CD4-positive, alpha-beta T cell treated with Interleukin-2 at 100 ng/mL for 4 hours (primary cell): ENCODE results near the gene IGFL3.
"Not testable (repeated sequence)": the region's sequence is repeated elsewhere in the genome, so short reads cannot be mapped to it uniquely, and the experiment has no call there.

Source experiments
- DNase-seq: peaks from one replicate; pipeline ENCODE4 v3.0.0-alpha.2; 2020; ENCODE audit warnings: low spot score

IGFL3 gene

GRCh38 chr19:46124638-46125115, at the start of gene IGFL3:
Gene IGFL3 (minus strand): TSS chr19:46124688. CDS start chr19:46124649, 39 bp downstream.
- no peak for DNase-seq

- no peak for DNase-seq
These were observed 49.5 kb upstream of the IGFL3 start for GRCh38 chr19:46173886-46174480.

GRCh38 chr19:46162731-46163130, 38.2 kb upstream of the IGFL3 start:
- DNase-seq, result no peak

DNA sequence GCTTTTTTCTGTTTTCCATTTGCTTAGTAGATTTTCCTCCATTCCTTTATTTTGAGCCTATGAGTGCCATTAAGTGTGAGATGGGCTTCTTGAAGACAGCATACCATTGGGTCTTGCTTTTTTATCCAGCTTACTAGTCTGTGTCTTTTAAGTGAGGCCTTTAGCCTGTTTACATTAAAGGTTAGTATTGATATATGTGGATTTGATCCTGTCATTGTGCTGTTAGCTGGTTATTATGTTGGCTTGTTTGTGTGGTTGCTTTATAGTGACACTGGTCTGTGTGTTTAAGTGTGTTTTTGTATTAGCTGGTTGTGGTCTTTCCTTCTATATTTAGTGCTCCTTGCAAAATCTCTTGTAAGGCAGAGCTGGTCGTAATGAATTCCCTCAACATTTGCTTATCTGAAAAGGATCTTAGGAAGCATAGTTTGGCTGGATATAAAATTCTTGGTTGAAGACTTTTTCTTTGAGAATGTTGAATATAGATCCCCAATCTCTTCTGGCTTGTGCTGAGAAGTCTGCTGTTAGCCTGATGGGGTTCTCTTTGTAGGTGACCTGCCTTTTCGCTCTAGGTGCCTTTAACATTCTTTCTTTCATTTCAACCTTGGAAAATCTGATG, 37.3 kb upstream of the IGFL3 start:
- not testable (repeated sequence) for DNase-seq

GRCh38 chr19:46160233-46160775, 35.8 kb upstream of the IGFL3 start:
- DNase-seq, result no peak

DNA sequence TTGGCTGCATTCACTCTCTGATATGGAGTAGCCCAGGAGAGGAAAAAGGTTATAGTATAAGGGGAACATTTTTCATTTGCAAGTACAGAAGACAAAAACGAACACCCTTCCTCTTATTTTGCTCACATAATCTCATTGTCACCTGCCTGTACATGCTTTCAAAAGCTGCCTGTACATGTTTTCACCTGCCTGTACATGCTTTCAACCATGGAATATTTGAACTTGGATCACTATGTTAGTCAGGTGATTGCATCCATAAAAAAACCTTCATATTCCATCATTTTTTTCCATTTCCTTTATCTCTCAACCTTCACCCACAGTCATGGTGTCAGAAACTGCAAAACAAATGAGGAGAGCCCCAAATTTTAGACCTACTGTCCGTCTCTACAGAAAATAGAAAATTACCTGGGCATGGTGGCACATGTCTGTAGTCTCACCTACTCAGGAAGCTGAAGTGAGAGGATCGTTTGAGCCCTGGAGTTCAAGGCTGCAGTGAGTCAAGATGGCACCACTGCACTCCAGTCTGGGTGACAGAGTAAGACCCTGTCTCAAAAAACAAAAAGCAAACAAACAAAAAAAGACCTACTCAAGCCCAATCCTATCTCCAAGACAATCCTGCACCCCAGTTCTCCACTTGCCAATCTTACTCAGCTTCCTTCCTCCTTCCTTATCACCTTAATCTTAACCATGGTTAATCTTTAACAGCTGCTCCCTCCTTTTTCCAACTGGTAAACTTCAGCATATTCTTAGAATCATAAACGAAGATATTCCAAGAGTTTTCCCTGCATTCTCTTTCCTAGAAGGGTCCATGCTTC, 35.1 kb upstream of the IGFL3 start:
- DNase-seq, result no peak

DNA sequence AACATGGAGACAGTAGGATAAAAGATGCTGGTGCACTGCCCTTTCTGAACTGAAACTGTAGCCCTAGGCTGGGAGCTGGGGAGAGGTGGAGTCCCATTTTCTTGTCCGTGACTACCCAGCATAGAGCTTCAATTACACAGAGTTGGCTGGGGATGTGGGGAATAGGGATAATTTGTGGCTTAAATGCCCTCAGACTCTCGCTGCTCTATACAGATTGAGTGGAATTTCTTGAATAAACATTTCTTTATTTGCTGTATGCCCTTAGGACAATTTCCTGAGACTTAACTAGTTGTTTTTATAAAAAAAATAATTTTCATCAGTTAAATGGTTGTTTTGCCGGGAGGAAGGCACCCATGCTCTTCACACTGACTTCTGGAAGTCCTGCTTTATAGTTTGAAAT, 30.7 kb upstream of the IGFL3 start:
- no peak for DNase-seq

DNA sequence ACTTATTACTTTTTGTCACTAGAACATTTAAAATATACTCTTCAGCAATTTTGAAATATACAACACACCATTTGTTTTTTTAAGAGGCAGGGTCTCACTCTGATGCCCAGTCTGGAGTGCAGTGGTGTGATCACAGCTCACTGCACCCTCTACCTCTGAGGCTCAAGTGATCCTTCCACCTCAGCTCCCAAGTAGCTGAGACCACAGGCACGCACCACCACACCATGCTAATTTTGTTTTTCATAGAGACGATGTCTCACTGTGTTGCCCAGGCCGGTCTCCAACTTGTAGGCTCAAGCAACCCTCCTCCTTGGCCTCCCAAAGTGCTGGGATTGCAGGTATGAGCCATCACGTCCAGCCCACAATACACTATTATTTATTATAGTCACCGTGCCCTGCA, 26.1 kb upstream of the IGFL3 start:
- no peak for DNase-seq

- DNase-seq, result no peak
These were observed 23.4 kb upstream of the IGFL3 start, which contains the start of gene IGFL2 for GRCh38 chr19:46147791-46148288. Gene IGFL2 (plus strand): TSS chr19:46148238. CDS start chr19:46148279, 41 bp downstream.

- DNase-seq, result no peak
These were observed 22.8 kb upstream of the IGFL3 start for GRCh38 chr19:46147166-46147740.

GRCh38 chr19:46144756-46145155, 20.3 kb upstream of the IGFL3 start:
- no peak for DNase-seq

GRCh38 chr19:46142294-46142693, 17.8 kb upstream of the IGFL3 start:
- DNase-seq, result no peak

- DNase-seq, result no peak
These were observed 16.9 kb upstream of the IGFL3 start for GRCh38 chr19:46141421-46141820.

DNA sequence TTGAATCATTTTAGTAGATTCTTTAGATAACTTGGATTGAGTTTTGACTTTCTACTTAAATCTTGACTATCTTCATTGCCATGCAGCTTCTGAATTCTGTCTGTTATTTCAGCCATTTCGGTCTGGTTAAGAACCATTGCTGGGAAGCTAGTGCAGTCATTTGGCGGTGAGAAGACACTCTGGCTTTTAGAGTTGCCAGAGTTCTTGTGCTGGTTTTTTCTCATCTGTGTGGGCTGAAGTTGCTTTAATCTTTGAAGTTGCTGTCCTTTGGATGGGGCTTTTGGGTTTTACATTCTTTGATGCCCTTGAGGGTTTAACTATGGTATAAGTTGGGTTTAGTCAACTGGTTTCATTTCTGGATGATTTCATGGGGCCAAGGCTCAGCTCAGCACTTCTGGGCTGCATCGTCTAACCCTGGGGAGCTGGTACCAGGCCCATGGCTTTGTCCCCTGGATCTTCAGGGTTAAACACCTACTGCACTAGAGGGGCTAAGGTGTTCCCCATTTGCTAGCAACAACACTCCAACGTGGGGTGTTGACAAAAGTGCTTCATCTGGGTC, 13.5 kb upstream of the IGFL3 start:
- DNase-seq, result no peak

DNA sequence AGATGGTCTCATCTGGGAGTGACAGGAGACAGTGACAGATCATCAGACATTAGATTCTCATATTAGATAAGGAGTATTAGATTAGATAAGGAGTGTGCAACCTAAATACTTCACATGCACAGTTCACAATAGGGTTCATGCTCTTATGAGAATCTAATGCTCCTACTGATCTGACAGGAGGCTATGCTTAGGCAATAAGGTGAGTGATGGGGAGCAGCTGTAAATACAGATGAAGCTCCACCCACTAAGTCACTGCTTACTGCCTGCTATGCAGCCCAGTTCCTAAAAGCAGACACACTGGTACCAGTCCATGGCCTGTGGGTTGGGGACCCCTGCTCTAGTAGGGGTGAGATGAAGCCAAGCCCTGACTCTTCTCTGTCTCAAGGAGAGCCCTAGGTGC, 10.0 kb upstream of the IGFL3 start:
- DNase-seq, result no peak

- no peak for DNase-seq
These were observed 9.3 kb upstream of the IGFL3 start for GRCh38 chr19:46133777-46134241.

- DNase-seq, result no peak
These were observed 8.7 kb upstream of the IGFL3 start for GRCh38 chr19:46133101-46133627.

DNA sequence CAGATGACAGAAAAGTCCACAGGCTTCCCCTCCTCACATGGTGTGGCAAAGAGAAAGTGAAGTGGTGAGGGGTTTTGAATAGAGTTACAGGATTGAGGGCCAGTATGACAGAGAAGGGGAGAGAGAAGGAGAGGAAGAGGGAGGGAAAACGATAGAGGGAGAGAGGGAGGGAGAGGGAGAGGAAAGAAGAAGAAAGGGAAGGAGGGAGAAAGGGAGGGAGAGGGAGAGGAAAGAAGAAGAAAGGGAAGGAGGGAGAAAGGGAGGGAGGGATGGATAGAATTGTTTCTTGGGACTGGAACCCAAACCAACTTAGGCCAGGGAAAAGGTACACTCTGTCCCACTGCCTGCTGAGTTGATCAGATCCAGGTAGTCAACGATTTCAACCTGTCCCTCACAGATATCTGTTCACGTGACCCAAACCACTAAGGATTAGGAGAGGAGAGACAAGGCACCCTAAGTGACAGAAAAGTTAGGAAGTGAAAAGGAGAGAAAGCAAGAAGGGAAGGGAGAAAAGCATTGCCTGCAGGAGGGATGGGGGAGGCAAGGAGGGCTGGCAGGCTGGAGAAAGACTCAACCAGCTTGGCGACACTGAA, 8.1 kb upstream of the IGFL3 start:
- no peak for DNase-seq

DNA sequence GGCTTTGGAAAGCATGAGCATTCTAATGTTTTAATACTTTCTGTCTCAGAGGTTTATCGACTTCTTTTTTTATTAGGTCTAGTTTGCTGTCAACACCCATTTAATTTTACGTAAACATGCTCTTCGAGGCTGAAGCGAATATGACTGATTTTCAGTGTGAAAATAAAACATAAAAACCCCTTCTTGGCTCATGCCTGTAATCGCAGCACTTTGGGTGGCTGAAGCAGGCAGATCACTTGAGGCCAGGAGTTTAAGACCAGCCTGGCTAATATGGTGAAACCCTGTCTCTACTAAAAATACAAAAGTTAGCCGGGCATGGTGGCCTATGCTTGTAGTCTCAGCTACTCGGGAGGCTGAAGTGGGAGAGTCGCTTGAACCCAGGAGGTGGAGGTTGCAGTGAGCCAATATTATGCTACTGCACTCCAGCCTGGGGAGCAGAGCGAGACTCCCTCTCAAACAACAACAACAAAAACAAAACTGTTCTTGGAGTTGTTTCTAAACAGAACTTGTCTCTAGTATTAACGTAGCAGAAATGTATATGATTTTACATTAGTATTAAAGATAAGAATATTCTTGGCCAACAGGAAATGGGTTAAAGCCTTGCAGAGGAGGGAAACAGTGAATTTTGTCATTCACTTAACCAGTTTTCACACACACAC, 7.1 kb upstream of the IGFL3 start:
- no peak for DNase-seq

- DNase-seq, result no peak
These were observed 1.6 kb upstream of the IGFL3 start for GRCh38 chr19:46126086-46126580.
